ENCODE results near the gene FLT1.

DNA sequence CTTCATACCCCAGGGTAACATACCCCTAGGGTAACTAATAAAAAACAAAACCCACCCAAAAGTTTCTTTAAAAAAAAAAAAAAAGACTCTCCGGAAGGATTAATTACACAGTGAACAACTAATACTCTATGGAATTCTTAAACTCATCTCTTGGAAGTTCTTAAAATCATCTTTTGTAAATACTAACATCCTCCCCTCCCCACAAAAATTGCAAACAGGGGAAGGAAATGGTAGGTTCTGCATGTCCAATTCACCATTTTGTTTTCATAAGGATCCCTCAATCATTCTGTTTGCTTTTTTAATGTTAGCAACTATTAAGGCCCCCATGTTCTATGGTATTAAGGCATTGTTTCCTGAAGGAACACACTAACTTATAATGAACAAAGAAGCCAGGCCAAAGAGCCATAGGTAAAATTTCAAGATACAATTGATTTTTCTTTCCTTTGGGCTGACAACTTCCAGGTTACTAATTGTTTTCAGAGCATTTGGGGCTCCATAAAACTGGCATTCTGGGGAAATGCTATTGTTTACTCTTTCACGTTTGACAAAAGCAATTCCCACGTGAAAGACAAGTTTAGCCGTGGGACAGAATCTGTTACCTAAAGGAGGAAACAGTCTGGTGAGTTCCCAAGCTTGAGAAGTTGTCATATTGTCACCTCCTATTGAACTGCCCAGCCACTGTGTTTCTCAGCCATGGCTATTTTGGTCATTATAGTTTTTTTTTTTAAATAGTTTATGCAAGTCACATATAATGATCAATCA, 107.0 kb downstream of the FLT1 start:
- TF ChIP-seq, protein P1, sequence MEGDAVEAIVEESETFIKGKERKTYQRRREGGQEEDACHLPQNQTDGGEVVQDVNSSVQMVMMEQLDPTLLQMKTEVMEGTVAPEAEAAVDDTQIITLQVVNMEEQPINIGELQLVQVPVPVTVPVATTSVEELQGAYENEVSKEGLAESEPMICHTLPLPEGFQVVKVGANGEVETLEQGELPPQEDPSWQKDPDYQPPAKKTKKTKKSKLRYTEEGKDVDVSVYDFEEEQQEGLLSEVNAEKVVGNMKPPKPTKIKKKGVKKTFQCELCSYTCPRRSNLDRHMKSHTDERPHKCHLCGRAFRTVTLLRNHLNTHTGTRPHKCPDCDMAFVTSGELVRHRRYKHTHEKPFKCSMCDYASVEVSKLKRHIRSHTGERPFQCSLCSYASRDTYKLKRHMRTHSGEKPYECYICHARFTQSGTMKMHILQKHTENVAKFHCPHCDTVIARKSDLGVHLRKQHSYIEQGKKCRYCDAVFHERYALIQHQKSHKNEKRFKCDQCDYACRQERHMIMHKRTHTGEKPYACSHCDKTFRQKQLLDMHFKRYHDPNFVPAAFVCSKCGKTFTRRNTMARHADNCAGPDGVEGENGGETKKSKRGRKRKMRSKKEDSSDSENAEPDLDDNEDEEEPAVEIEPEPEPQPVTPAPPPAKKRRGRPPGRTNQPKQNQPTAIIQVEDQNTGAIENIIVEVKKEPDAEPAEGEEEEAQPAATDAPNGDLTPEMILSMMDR (IDR thresholded peaks at IDR 0.05; ENCODE audit: low read depth, low read length, poor library complexity, severe bottlenecking) = no peak
- no peak for TF ChIP-seq EZH2phosphoT487 (IDR thresholded peaks at IDR 0.05; ENCODE audit: borderline replicate concordance, low read length)

All from DOHH2 (cell line).